Spleen (tissue), 7 donors: ENCODE data around the gene NPTX1.

Source experiments
- CTCF ChIP-seq, 11 experiments: fragments of 200-600 bp in 7 of 11; fragments of 450-650 bp in 4 of 11; sonication (generic) in 4 of 11; IDR thresholded peaks in 8 of 11; conservative IDR thresholded peaks in 3 of 11; 1 replicate in 7 of 11; 2 replicates in 4 of 11; pipeline versions ENCODE4 v1.4.0 to v1.8.0; 2016 to 2021; ENCODE audit warnings: antibody characterized with exemption in 11 of 11, inconsistent platforms in 4 of 11, mild to moderate bottlenecking in 1 of 11
- POLR2A ChIP-seq, 3 donors: fragments of 450-650 bp; IDR thresholded peaks; one replicate each; pipeline ENCODE4 v1.5.1; 2017; ENCODE audit warnings: antibody characterized with exemption in 3 of 3, mild to moderate bottlenecking in 1 of 3
- POLR2AphosphoS5 ChIP-seq, 3 donors: sonication (generic); formaldehyde crosslinking; IDR thresholded peaks; one replicate each; pipeline ENCODE4 v1.5.1; 2017; ENCODE audit warnings: antibody characterized with exemption in 3 of 3
- donor health status: DM: no; HTN: no; CAD: no; lungs with moderate emphysema.
- donor health status: DM: no; HTN: no; CAD: no.
- donor health status: DM: no; HTN: no; CAD: no.

- TF ChIP-seq CTCF (IDR thresholded peaks at IDR 0.05 in 8 of 11, conservative IDR thresholded peaks at IDR 0.05 in 3 of 11) (no peak), POLR2AphosphoS5 (IDR thresholded peaks at IDR 0.05) (no peak), POLR2A (IDR thresholded peaks at IDR 0.05) (no peak)
Measured at GRCh38 chr17:80421381-80422090, 54.9 kb downstream of the NPTX1 start.
